Upper lobe of left lung (tissue), 6 donors: ENCODE measurements around the gene SELENOW. TPM values are rescaled to one million over a fixed set of nuclear protein-coding genes. Genes with fewer than 3 reads are reported as not detected.

Experiments
- ATAC-seq, 2 donors: fragments of 200-7000 bp; cut with Tn5 transposase; one replicate each; pipeline ENCODE4 v1.9.1; 2022; ENCODE audit warnings: mild to moderate bottlenecking in 2 of 2, moderate library complexity in 2 of 2; ENCODE audit not compliant: low FRiP score in 2 of 2
- DNase-seq, 2 donors: peaks; one replicate each; pipeline ENCODE4 v3.0.0-alpha.2; 2019 to 2020
- H3K27ac ChIP-seq, 4 donors: fragments of 200-600 bp; sonication (generic); one replicate each; pipeline ENCODE4 v1.5.1; 2016 to 2019
- H3K27me3 ChIP-seq, 4 donors: fragments of 200-600 bp; sonication (generic); one replicate each; pipeline ENCODE4 v1.5.1; 2017 to 2019
- H3K36me3 ChIP-seq, 4 donors: fragments of 200-600 bp; sonication (generic); one replicate each; pipeline ENCODE4 v1.5.1; 2016 to 2019
- H3K4me1 ChIP-seq, 4 donors: fragments of 200-600 bp; sonication (generic); one replicate each; pipeline ENCODE4 v1.5.1; 2018 to 2019
- H3K4me3 ChIP-seq, 4 donors: fragments of 200-600 bp; sonication (generic); one replicate each; pipeline ENCODE4 v1.5.1; 2017 to 2019; ENCODE audit warnings: mild to moderate bottlenecking in 2 of 4, moderate library complexity in 1 of 4
- H3K9me3 ChIP-seq, 4 donors: fragments of 200-600 bp; sonication (generic); one replicate each; pipeline ENCODE4 v1.5.1; 2018 to 2019
- EP300 ChIP-seq, 4 donors: sonication (generic); formaldehyde crosslinking; IDR thresholded peaks; one replicate each; pipeline ENCODE4 v1.5.1; 2017; ENCODE audit warnings: antibody characterized with exemption in 4 of 4, control low read depth in 2 of 4
- POLR2A ChIP-seq, 4 donors: fragments of 450-650 bp; IDR thresholded peaks; one replicate each; pipeline ENCODE4 v1.5.1; 2016 to 2017; ENCODE audit warnings: antibody characterized with exemption in 4 of 4, mild to moderate bottlenecking in 2 of 4
- POLR2AphosphoS5 ChIP-seq, 2 donors: sonication (generic); formaldehyde crosslinking; IDR thresholded peaks; one replicate each; pipeline ENCODE4 v1.5.1; 2017; ENCODE audit warnings: antibody characterized with exemption in 2 of 2
- WGBS, 2 donors: methylation state at CpG; one replicate each; pipeline ENCODE4 v1.1.5; 2017 to 2018; 5-methylcytosine and 5-hydroxymethylcytosine counted together
- total RNA-seq, 6 donors: library from RNA; depleted of rRNA in 4 of 6; stranded (reverse); fragments of >200 nt in 4 of 6; gene quantifications; one replicate each; pipeline versions ENCODE4 v1.1.0 to v1.2.1, GENCODE V29; 2016 to 2021
- TF ChIP-seq, protein P1 (sequence below), 6 experiments: fragments of 450-650 bp in 4 of 6; fragments of 200-600 bp in 2 of 6; sonication (generic) in 2 of 6; IDR thresholded peaks; one replicate each; pipeline ENCODE4 v1.5.1; 2016 to 2019; ENCODE audit warnings: antibody characterized with exemption in 6 of 6
- donor health status: DM: no; HTN: no; CAD: no; lungs with moderate emphysema.
- donor health status: DM: no; HTN: yes; CAD: no; lungs with severe emphysema.

SELENOW gene
- 100 to 1,000 TPM; 194 to 455 (median 325) TPM for total RNA-seq

GRCh38 chr19:47778049-47778953 lies at the start of gene SELENOW:
TSS of gene SELENOW (plus strand) at chr19:47778703. CDS start at chr19:47778786, 83 bp downstream.
- 0 to 1% methylated on average over 14 to 28 of the region's 65 CpGs for WGBS, 2 donors
- peaks cover 40 to 45% (median 41%) of the 10 kb centered on the region in 4 donors for H3K4me1 ChIP-seq
- DNase-seq (peak; percentile 83 to 93), ATAC-seq (peak; percentile 92 to 94)
- peak within 1 kb of the TSS; percentile 76 to 97 (median 86) for H3K4me3 ChIP-seq
- peaks cover 0 to 29% (median 22%) of the 10 kb centered on the region in 4 donors for H3K36me3 ChIP-seq
- peak within 1 kb of the TSS; percentile 91 to 99 (median 97) for H3K27ac ChIP-seq
- TF ChIP-seq, protein P1, sequence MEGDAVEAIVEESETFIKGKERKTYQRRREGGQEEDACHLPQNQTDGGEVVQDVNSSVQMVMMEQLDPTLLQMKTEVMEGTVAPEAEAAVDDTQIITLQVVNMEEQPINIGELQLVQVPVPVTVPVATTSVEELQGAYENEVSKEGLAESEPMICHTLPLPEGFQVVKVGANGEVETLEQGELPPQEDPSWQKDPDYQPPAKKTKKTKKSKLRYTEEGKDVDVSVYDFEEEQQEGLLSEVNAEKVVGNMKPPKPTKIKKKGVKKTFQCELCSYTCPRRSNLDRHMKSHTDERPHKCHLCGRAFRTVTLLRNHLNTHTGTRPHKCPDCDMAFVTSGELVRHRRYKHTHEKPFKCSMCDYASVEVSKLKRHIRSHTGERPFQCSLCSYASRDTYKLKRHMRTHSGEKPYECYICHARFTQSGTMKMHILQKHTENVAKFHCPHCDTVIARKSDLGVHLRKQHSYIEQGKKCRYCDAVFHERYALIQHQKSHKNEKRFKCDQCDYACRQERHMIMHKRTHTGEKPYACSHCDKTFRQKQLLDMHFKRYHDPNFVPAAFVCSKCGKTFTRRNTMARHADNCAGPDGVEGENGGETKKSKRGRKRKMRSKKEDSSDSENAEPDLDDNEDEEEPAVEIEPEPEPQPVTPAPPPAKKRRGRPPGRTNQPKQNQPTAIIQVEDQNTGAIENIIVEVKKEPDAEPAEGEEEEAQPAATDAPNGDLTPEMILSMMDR (IDR thresholded peaks at IDR 0.05), result no peak
- peak; percentile 96 to 99 for TF ChIP-seq POLR2AphosphoS5 (IDR thresholded peaks at IDR 0.05)
- peak in 3 of 4 donors; percentile 66 to 94 (median 89) for TF ChIP-seq POLR2A (IDR thresholded peaks at IDR 0.05)
- no peak for TF ChIP-seq EP300 (IDR thresholded peaks at IDR 0.05)
- H3K27me3 ChIP-seq, result no peaks in the 10 kb centered on the region
- H3K9me3 ChIP-seq, result no peaks in the 10 kb centered on the region

DNA sequence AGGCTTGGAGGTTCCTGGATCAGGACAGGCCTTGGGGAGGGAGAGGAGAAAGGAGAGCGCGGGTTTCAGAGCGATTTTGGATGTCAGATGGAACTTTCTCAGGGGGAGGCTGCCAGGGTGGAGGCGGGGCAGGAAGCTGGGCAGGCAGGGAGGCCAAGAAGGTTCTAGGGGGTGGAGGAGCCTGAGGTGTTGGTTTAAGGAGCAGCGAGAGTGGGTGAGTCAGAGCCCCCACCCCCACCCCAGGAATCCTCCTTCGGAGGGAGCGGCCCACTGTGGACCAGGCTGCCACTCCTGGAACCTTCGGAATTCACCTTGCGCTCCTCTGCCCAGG lies 49.1 kb upstream of the SELENOW start:
- peaks cover 0 to 69% (median 15%) of the 10 kb centered on the region in 4 donors for H3K36me3 ChIP-seq
- no peaks in the 10 kb centered on the region for H3K9me3 ChIP-seq
- H3K4me1 ChIP-seq, result peaks cover 47 to 60% (median 53%) of the 10 kb centered on the region in 4 donors
- peak overlapping the region in 3 of 4 donors; percentile 33 to 40 (median 39) for H3K4me3 ChIP-seq
- peak in 1 of 2 donors; percentile 30 for TF ChIP-seq POLR2AphosphoS5 (IDR thresholded peaks at IDR 0.05)
- TF ChIP-seq, protein P1 (IDR thresholded peaks at IDR 0.05), result no peak
- TF ChIP-seq EP300 (IDR thresholded peaks at IDR 0.05), result peak in 2 of 4 donors; percentile 25 to 46
- TF ChIP-seq POLR2A (IDR thresholded peaks at IDR 0.05), result no peak
- H3K27ac ChIP-seq, result peak overlapping the region; percentile 80 to 90 (median 87)
- H3K27me3 ChIP-seq, result no peaks in the 10 kb centered on the region
- peak; percentile 69 to 86 for DNase-seq
- WGBS, 2 donors, result 4 to 8% methylated on average over 9 of the region's 9 CpGs
- ATAC-seq, result peak; percentile 88 to 93

- Histone ChIP-seq H3K4me3 (peak overlapping the region in 3 of 4 donors; percentile 33 to 40 (median 39)), H3K27ac (peak overlapping the region; percentile 80 to 90 (median 87)), H3K36me3 (peaks cover 0 to 72% (median 15%) of the 10 kb centered on the region in 4 donors), H3K27me3 (no peaks in the 10 kb centered on the region), H3K4me1 (peaks cover 43 to 58% (median 50%) of the 10 kb centered on the region in 4 donors), H3K9me3 (no peaks in the 10 kb centered on the region)
- DNase-seq, result peak; percentile 89 to 95
- peak; percentile 75 to 92 for ATAC-seq
- TF ChIP-seq EP300 (IDR thresholded peaks at IDR 0.05) (peak in 1 of 4 donors; percentile 27), POLR2A (IDR thresholded peaks at IDR 0.05) (peak in 1 of 4 donors; percentile 25), POLR2AphosphoS5 (IDR thresholded peaks at IDR 0.05) (peak in 1 of 2 donors; percentile 71)
- TF ChIP-seq, protein P1 (IDR thresholded peaks at IDR 0.05), result no peak
- WGBS, 2 donors, result 14 to 24% methylated on average over 25 to 26 of the region's 30 CpGs
These were observed 48.5 kb upstream of the SELENOW start for GRCh38 chr19:47729799-47730520.

- peaks cover 0 to 77% (median 14%) of the 10 kb centered on the region in 4 donors for H3K36me3 ChIP-seq
These were observed 48.0 kb upstream of the SELENOW start for GRCh38 chr19:47730521-47730889.

More at GRCh38 chr19:47730521-47730889, 48.0 kb upstream of the SELENOW start:
- TF ChIP-seq, protein P1 (IDR thresholded peaks at IDR 0.05), result no peak
- TF ChIP-seq POLR2A (IDR thresholded peaks at IDR 0.05) (no peak), EP300 (IDR thresholded peaks at IDR 0.05) (no peak), POLR2AphosphoS5 (IDR thresholded peaks at IDR 0.05) (no peak)
- H3K4me3 ChIP-seq, result peak overlapping the region in 1 of 4 donors; percentile 40
- H3K27me3 ChIP-seq, result no peaks in the 10 kb centered on the region
- H3K27ac ChIP-seq, result peak overlapping the region; percentile 80 to 90 (median 87)
- WGBS, 2 donors, result 90 to 95% methylated on average over 6 to 8 of the region's 8 CpGs
- ATAC-seq, result no peak
- DNase-seq, result no peak
- peaks cover 43 to 61% (median 47%) of the 10 kb centered on the region in 4 donors for H3K4me1 ChIP-seq
- no peaks in the 10 kb centered on the region for H3K9me3 ChIP-seq
